Measurements from ENCODE around the gene SGTB.

Gene SGTB

DNA sequence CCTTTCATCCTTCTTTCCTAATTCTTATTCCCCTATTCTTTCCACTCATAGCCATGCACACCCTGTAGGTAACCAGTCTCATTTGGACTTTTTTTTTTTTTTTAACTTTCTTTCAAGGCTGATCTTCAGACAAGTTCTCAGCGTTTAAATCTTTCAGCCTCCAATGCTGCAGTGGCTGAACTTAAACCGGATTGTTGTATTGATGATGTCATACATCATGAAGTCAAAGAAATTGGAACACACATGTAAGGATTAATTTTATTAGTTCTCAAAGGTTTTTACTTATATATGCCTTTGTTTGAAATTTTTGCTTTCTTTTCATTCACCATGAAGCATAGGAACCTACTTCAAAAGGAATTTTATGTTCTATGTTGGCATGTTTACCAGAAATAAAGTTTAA, 75.0 kb downstream of the SGTB start:
- peaks cover 0 to 30% of the 10 kb centered on the region in 2 donors for H3K36me3 ChIP-seq (replicated peaks in 1 of 2; ENCODE audit: control insufficient read depth in 2 of 2, insufficient read depth in 2 of 2, low read length in 2 of 2)
- H3K4me1 ChIP-seq (ENCODE audit: control insufficient read depth in 2 of 2, insufficient read depth in 1 of 2, low read depth in 1 of 2, low read length in 2 of 2), result peaks cover 0 to 1% of the 10 kb centered on the region in 2 donors
- no peak overlapping the region for H2BK12ac ChIP-seq (ENCODE audit: low read length)
- H3K23ac ChIP-seq (ENCODE audit: low read depth, low read length, poor library complexity), result no peak overlapping the region
- H3K4ac ChIP-seq (ENCODE audit: low read length), result no peak overlapping the region
- no peak overlapping the region for H3K14ac ChIP-seq (ENCODE audit: low read length)
- H3K18ac ChIP-seq (ENCODE audit: low read length), result no peak overlapping the region
- no peak overlapping the region for H3K4me2 ChIP-seq (ENCODE audit: insufficient read depth, low read length, poor library complexity, severe bottlenecking)
- no peak overlapping the region for H2AFZ ChIP-seq (ENCODE audit: low read length)
- no CpG with 5 or more reads among the region's 2 CpGs for WGBS, 2 donors (ENCODE audit: extremely low coverage in 2 of 2, insufficient read length in 2 of 2, insufficient replicate concordance in 1 of 2)
- no peaks in the 10 kb centered on the region for H3K79me1 ChIP-seq (ENCODE audit: low read depth, low read length)
- H2BK120ac ChIP-seq (ENCODE audit: low read depth, low read length), result no peak overlapping the region
- no peak overlapping the region for H3K4me3 ChIP-seq (ENCODE audit: low read length in 2 of 2)
- H2BK5ac ChIP-seq (ENCODE audit: low read length), result no peak overlapping the region
- no peak overlapping the region for H2AK5ac ChIP-seq (ENCODE audit: low read depth, low read length)
- no peaks in the 10 kb centered on the region for H3K27me3 ChIP-seq (ENCODE audit: control insufficient read depth in 3 of 3, insufficient read depth in 3 of 3, low read depth in 1 of 3, low read length in 3 of 3)
- H3K27ac ChIP-seq (replicated peaks; ENCODE audit: low read length), result no peak overlapping the region
- no peaks in the 10 kb centered on the region for H3K9me3 ChIP-seq (replicated peaks in 1 of 2; ENCODE audit: control insufficient read depth in 2 of 2, insufficient read depth in 1 of 2, low read depth in 1 of 2, low read length in 2 of 2)
- no peak for DNase-seq (ENCODE audit: low spot score)
- H3K9ac ChIP-seq (ENCODE audit: low read depth, low read length, poor library complexity), result no peak overlapping the region
- H4K91ac ChIP-seq (ENCODE audit: low read depth, low read length, poor library complexity), result no peak overlapping the region
- H4K8ac ChIP-seq (ENCODE audit: low read depth, low read length), result no peak overlapping the region
- no peak overlapping the region for H2BK15ac ChIP-seq (ENCODE audit: low read length)

GRCh38 chr5:65640240-65640639, 81.7 kb downstream of the SGTB start:
- Histone ChIP-seq H3K9me3 (replicated peaks in 1 of 2; ENCODE audit: control insufficient read depth in 2 of 2, insufficient read depth in 1 of 2, low read depth in 1 of 2, low read length in 2 of 2) (no peaks in the 10 kb centered on the region), H4K8ac (ENCODE audit: low read depth, low read length) (no peak overlapping the region), H2AFZ (ENCODE audit: low read length) (no peak overlapping the region), H2BK120ac (ENCODE audit: low read depth, low read length) (no peak overlapping the region), H3K4me3 (ENCODE audit: low read length in 2 of 2) (no peak overlapping the region), H3K4ac (ENCODE audit: low read length) (no peak overlapping the region), H4K91ac (ENCODE audit: low read depth, low read length, poor library complexity) (no peak overlapping the region), H3K27me3 (ENCODE audit: control insufficient read depth in 3 of 3, insufficient read depth in 3 of 3, low read depth in 1 of 3, low read length in 3 of 3) (no peaks in the 10 kb centered on the region), H3K18ac (ENCODE audit: low read length) (no peak overlapping the region), H3K23ac (ENCODE audit: low read depth, low read length, poor library complexity) (no peak overlapping the region), H2BK15ac (ENCODE audit: low read length) (no peak overlapping the region), H3K79me1 (ENCODE audit: low read depth, low read length) (no peaks in the 10 kb centered on the region), H3K27ac (replicated peaks; ENCODE audit: low read length) (no peak overlapping the region), H3K14ac (ENCODE audit: low read length) (no peak overlapping the region), H2BK5ac (ENCODE audit: low read length) (no peak overlapping the region), H2AK5ac (ENCODE audit: low read depth, low read length) (no peak overlapping the region), H3K4me1 (ENCODE audit: control insufficient read depth in 2 of 2, insufficient read depth in 1 of 2, low read depth in 1 of 2, low read length in 2 of 2) (no peaks in the 10 kb centered on the region), H3K4me2 (ENCODE audit: insufficient read depth, low read length, poor library complexity, severe bottlenecking) (no peak overlapping the region), H3K36me3 (replicated peaks in 1 of 2; ENCODE audit: control insufficient read depth in 2 of 2, insufficient read depth in 2 of 2, low read length in 2 of 2) (peaks cover 5 to 57% of the 10 kb centered on the region in 2 donors), H3K9ac (ENCODE audit: low read depth, low read length, poor library complexity) (no peak overlapping the region), H2BK12ac (ENCODE audit: low read length) (no peak overlapping the region)
- no peak for DNase-seq (ENCODE audit: low spot score)
- WGBS, 2 donors (ENCODE audit: extremely low coverage in 2 of 2, insufficient read length in 2 of 2, insufficient replicate concordance in 1 of 2), result no CpG with 5 or more reads among the region's 4 CpGs

GRCh38 chr5:65630981-65631380, 90.9 kb downstream of the SGTB start:
- Histone ChIP-seq H3K27ac (replicated peaks; ENCODE audit: low read length) (no peak overlapping the region), H2BK120ac (ENCODE audit: low read depth, low read length) (no peak overlapping the region), H2BK5ac (ENCODE audit: low read length) (no peak overlapping the region), H3K4me3 (ENCODE audit: low read length in 2 of 2) (no peak overlapping the region), H2BK12ac (ENCODE audit: low read length) (no peak overlapping the region), H3K9ac (ENCODE audit: low read depth, low read length, poor library complexity) (no peak overlapping the region), H2BK15ac (ENCODE audit: low read length) (no peak overlapping the region), H3K9me3 (replicated peaks in 1 of 2; ENCODE audit: control insufficient read depth in 2 of 2, insufficient read depth in 1 of 2, low read depth in 1 of 2, low read length in 2 of 2) (no peaks in the 10 kb centered on the region), H3K4ac (ENCODE audit: low read length) (no peak overlapping the region), H3K4me2 (ENCODE audit: insufficient read depth, low read length, poor library complexity, severe bottlenecking) (no peak overlapping the region), H3K36me3 (replicated peaks in 1 of 2; ENCODE audit: control insufficient read depth in 2 of 2, insufficient read depth in 2 of 2, low read length in 2 of 2) (peaks cover 4 to 22% of the 10 kb centered on the region in 2 donors), H2AFZ (ENCODE audit: low read length) (no peak overlapping the region), H3K18ac (ENCODE audit: low read length) (no peak overlapping the region), H3K23ac (ENCODE audit: low read depth, low read length, poor library complexity) (no peak overlapping the region), H3K79me1 (ENCODE audit: low read depth, low read length) (no peaks in the 10 kb centered on the region), H4K8ac (ENCODE audit: low read depth, low read length) (no peak overlapping the region), H2AK5ac (ENCODE audit: low read depth, low read length) (no peak overlapping the region), H3K14ac (ENCODE audit: low read length) (no peak overlapping the region), H3K4me1 (ENCODE audit: control insufficient read depth in 2 of 2, insufficient read depth in 1 of 2, low read depth in 1 of 2, low read length in 2 of 2) (peaks cover under 1 to 2% of the 10 kb centered on the region in 2 donors), H3K27me3 (ENCODE audit: control insufficient read depth in 3 of 3, insufficient read depth in 3 of 3, low read depth in 1 of 3, low read length in 3 of 3) (no peaks in the 10 kb centered on the region), H4K91ac (ENCODE audit: low read depth, low read length, poor library complexity) (no peak overlapping the region)
- no peak for DNase-seq (ENCODE audit: low spot score)

- H3K18ac ChIP-seq (ENCODE audit: low read length), result no peak overlapping the region
- H3K4me3 ChIP-seq (ENCODE audit: low read length in 2 of 2), result peak overlapping the region in 1 of 2 donors; percentile 75
- no peaks in the 10 kb centered on the region for H3K9me3 ChIP-seq (replicated peaks in 1 of 2; ENCODE audit: control insufficient read depth in 2 of 2, insufficient read depth in 1 of 2, low read depth in 1 of 2, low read length in 2 of 2)
- H3K23ac ChIP-seq (ENCODE audit: low read depth, low read length, poor library complexity), result no peak overlapping the region
- H2AK5ac ChIP-seq (ENCODE audit: low read depth, low read length), result no peak overlapping the region
- H3K27ac ChIP-seq (replicated peaks; ENCODE audit: low read length), result no peak overlapping the region
- no peak overlapping the region for H4K91ac ChIP-seq (ENCODE audit: low read depth, low read length, poor library complexity)
- H3K4me2 ChIP-seq (ENCODE audit: insufficient read depth, low read length, poor library complexity, severe bottlenecking), result no peak overlapping the region
- no peak overlapping the region for H3K4ac ChIP-seq (ENCODE audit: low read length)
- H2BK5ac ChIP-seq (ENCODE audit: low read length), result no peak overlapping the region
- no peak for DNase-seq (ENCODE audit: low spot score)
- no peaks in the 10 kb centered on the region for H3K79me1 ChIP-seq (ENCODE audit: low read depth, low read length)
- H3K9ac ChIP-seq (ENCODE audit: low read depth, low read length, poor library complexity), result no peak overlapping the region
- no peak overlapping the region for H2BK12ac ChIP-seq (ENCODE audit: low read length)
- peaks cover 6 to 13% of the 10 kb centered on the region in 2 donors for H3K4me1 ChIP-seq (ENCODE audit: control insufficient read depth in 2 of 2, insufficient read depth in 1 of 2, low read depth in 1 of 2, low read length in 2 of 2)
- H3K27me3 ChIP-seq (ENCODE audit: control insufficient read depth in 3 of 3, insufficient read depth in 3 of 3, low read depth in 1 of 3, low read length in 3 of 3), result no peaks in the 10 kb centered on the region
- WGBS, 2 donors (ENCODE audit: extremely low coverage in 2 of 2, insufficient read length in 2 of 2, insufficient replicate concordance in 1 of 2), result no CpG with 5 or more reads among the region's 6 CpGs
- H3K14ac ChIP-seq (ENCODE audit: low read length), result no peak overlapping the region
- H2BK15ac ChIP-seq (ENCODE audit: low read length), result no peak overlapping the region
- H2BK120ac ChIP-seq (ENCODE audit: low read depth, low read length), result no peak overlapping the region
- H2AFZ ChIP-seq (ENCODE audit: low read length), result no peak overlapping the region
- peaks cover 2 to 15% of the 10 kb centered on the region in 2 donors for H3K36me3 ChIP-seq (replicated peaks in 1 of 2; ENCODE audit: control insufficient read depth in 2 of 2, insufficient read depth in 2 of 2, low read length in 2 of 2)
- H4K8ac ChIP-seq (ENCODE audit: low read depth, low read length), result no peak overlapping the region
These were observed 96.2 kb downstream of the SGTB start for GRCh38 chr5:65625743-65626142.

Measured in neuronal stem cell (in vitro differentiated cells).